SK-N-SH (cell line): Measurements from ENCODE around the gene VENTX.

Experiments used
- CTCF ChIP-seq: fragments of 200-600 bp; sonication (generic); IDR thresholded peaks from 2 replicates; pipeline ENCODE4 v1.6.1; 2017; ENCODE audit warnings: antibody characterized with exemption, mild to moderate bottlenecking, moderate library complexity
- JUND ChIP-seq: IDR thresholded peaks from 2 replicates; pipeline ENCODE4 v1.4.0; 2012
- POLR2AphosphoS5 ChIP-seq: IDR thresholded peaks from 2 replicates; pipeline ENCODE4 v1.6.1; 2012; ENCODE audit warnings: low read depth, low read length

- TF ChIP-seq POLR2AphosphoS5 = no peak
- no peak for TF ChIP-seq CTCF
- no peak for TF ChIP-seq JUND
These were observed 47.6 kb downstream of the VENTX start for GRCh38 chr10:133285217-133285616.
